GM19324 (cell line): ENCODE measurements around the gene SLFN5.
"Not testable (repeated sequence)": the region's sequence is repeated elsewhere in the genome, so short reads cannot be mapped to it uniquely, and the experiment has no call there.

Experiments
- ATAC-seq: cut with Tn5 transposase; IDR thresholded peaks from one replicate; pipeline ENCODE4 v1.9.1; 2021; ENCODE audit warnings: mild to moderate bottlenecking, moderate library complexity; ENCODE audit not compliant: unreplicated experiment, low FRiP score

SLFN5 gene

GRCh38 chr17:35241520-35241919 lies 1.4 kb upstream of the SLFN5 start:
- no peak for ATAC-seq

- ATAC-seq, result peak; percentile 44
These were observed 591 bp upstream of the SLFN5 start for GRCh38 chr17:35242158-35242804.

- ATAC-seq, result no peak
These were observed 879 bp downstream of the SLFN5 start for GRCh38 chr17:35243561-35244340.

GRCh38 chr17:35244341-35245195 lies 1.7 kb downstream of the SLFN5 start:
- peak; percentile 53 for ATAC-seq

GRCh38 chr17:35245196-35245486 lies 2.3 kb downstream of the SLFN5 start:
- ATAC-seq, result no peak

- no peak for ATAC-seq
These were observed 9.8 kb downstream of the SLFN5 start for GRCh38 chr17:35252651-35253050.

GRCh38 chr17:35254107-35254773 lies 11.4 kb downstream of the SLFN5 start:
- ATAC-seq, result no peak

- ATAC-seq, result no peak
These were observed 12.4 kb downstream of the SLFN5 start for GRCh38 chr17:35255316-35255715.

- ATAC-seq, result no peak
These were observed 13.8 kb downstream of the SLFN5 start for GRCh38 chr17:35256629-35257028.

GRCh38 chr17:35257208-35257659 lies 14.4 kb downstream of the SLFN5 start:
- ATAC-seq, result no peak

- ATAC-seq, result no peak
These were observed 16.1 kb downstream of the SLFN5 start for GRCh38 chr17:35259001-35259400.

- no peak for ATAC-seq
These were observed 22.2 kb downstream of the SLFN5 start for GRCh38 chr17:35265071-35265470.

GRCh38 chr17:35265566-35266141 lies 22.8 kb downstream of the SLFN5 start:
- ATAC-seq, result no peak

- ATAC-seq, result not testable (repeated sequence)
These were observed 31.5 kb downstream of the SLFN5 start for GRCh38 chr17:35274167-35275066.

- not testable (repeated sequence) for ATAC-seq
These were observed 35.6 kb downstream of the SLFN5 start for GRCh38 chr17:35278454-35278853.

- not testable (repeated sequence) for ATAC-seq
These were observed 36.0 kb downstream of the SLFN5 start for GRCh38 chr17:35278876-35279275.

GRCh38 chr17:35283767-35284166 lies 40.9 kb downstream of the SLFN5 start:
- no peak for ATAC-seq

- ATAC-seq, result no peak
These were observed 42.1 kb downstream of the SLFN5 start for GRCh38 chr17:35284955-35285354.

GRCh38 chr17:35286120-35286781 lies 43.4 kb downstream of the SLFN5 start:
- ATAC-seq, result no peak
